GM10266 (cell line): Measurements from ENCODE around the gene GPR156.
A peak's percentile ranks its signal among the peaks of the same experiment; 100 is the strongest.

Experiments used
- DNase-seq: peaks from one replicate; pipeline ENCODE4 v3.0.0; 2012; ENCODE audit errors: extremely low spot score
- TF ChIP-seq, protein P1 (sequence below): IDR thresholded peaks from 2 replicates; pipeline ENCODE4 v1.5.1; 2012; ENCODE audit warnings: mild to moderate bottlenecking, low read depth; ENCODE audit not compliant: control insufficient read depth, insufficient read depth; ENCODE audit errors: missing control alignments

GPR156 gene

DNA sequence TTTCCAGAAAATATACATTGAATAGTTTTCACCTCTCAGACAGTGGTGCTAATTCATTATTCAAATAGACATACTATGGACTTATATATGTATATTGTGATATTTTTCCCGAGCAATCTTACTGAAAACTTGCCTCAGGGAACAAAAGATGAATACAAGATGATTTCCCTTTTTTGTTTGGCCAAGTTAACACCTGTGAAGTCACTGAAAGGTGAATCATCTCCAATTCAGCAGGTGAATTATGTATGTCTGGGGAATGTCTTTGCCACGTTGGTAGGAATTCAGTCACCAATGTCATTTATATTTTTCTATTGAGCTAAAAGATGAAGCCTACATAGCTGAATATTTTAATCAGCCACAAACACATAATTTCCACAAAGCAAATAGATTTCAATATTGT, 88.2 kb downstream of the GPR156 start:
- TF ChIP-seq, protein P1, sequence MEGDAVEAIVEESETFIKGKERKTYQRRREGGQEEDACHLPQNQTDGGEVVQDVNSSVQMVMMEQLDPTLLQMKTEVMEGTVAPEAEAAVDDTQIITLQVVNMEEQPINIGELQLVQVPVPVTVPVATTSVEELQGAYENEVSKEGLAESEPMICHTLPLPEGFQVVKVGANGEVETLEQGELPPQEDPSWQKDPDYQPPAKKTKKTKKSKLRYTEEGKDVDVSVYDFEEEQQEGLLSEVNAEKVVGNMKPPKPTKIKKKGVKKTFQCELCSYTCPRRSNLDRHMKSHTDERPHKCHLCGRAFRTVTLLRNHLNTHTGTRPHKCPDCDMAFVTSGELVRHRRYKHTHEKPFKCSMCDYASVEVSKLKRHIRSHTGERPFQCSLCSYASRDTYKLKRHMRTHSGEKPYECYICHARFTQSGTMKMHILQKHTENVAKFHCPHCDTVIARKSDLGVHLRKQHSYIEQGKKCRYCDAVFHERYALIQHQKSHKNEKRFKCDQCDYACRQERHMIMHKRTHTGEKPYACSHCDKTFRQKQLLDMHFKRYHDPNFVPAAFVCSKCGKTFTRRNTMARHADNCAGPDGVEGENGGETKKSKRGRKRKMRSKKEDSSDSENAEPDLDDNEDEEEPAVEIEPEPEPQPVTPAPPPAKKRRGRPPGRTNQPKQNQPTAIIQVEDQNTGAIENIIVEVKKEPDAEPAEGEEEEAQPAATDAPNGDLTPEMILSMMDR = no peak
- no peak for DNase-seq

DNA sequence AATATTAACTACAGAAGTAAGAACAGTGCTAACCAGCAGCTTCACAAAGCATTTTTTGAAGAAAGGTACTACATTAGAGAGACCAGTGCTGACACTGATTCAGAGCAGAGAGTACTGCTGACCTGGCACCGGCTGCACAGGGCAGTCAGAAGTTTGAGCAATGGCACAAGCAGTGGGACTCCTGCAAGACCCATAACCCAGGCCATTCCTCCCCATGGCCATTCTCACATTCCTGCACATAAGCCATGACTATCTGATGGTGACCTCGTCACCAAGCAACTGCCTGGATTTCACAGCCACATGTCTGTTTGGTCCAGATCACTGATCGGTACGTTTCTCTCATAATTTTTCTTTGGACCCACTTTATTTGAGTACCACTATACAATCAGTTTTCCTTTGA, 88.7 kb downstream of the GPR156 start:
- DNase-seq = no peak
- TF ChIP-seq, protein P1 = no peak

DNA sequence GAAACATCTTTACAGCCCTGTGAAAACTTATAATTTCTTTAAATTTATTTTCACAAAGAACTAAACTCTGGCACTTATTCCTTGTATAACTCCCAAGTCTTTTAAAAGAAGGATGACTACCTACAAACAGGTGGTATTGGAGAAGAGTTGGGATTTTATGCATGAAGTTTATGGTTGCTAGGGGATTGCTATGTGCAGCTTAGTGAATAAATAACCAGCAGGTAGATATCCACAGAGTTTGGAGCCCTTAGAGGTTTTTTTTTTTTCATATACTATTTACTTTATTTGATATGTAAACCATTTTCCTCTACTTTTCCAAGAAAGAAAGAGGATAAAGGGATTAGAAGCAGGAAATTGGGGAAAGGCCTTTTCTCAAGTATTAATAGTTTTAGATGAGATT, 91.5 kb downstream of the GPR156 start:
- no peak for DNase-seq

DNA sequence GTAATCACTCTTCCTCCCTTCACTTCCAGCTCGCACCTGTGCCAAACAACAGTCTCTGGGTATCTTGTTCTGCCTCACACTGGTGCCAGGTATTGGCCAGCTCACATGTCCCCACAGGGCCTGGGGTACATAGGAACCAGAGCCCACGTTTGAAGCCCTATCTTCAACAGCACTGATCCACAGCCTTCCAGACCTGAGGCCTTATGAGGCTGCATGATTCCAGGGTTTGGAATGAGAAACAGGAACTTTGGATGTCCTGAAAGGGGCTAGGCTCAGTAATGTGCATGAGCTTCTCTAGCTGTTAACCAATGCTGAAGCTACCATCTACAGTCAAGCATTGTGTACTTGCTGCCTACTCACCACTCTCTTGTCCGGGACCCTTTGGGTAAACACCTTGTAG, 92.4 kb downstream of the GPR156 start:
- no peak for DNase-seq
- TF ChIP-seq, protein P1 = no peak

More for the DNA sequence above, 91.5 kb downstream of the GPR156 start:
- TF ChIP-seq, protein P1 = no peak

DNA sequence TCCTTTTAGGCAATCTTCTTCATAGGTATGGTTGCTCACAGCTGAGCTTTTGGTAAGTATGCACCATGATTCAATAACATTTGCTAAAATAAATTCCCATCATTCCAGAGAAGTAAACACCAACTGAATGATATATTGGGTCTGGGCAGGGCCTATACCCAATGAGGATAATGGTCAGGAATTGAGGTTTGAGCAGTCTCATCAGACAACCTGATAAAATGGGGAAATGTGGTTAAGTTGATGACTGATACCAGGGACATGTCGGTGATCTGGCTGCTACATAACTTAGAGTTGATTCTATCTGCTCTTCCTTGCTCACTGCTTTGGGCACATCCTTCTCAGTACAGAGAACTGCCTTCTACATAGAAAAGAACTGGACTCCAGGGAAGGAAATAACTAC, 92.9 kb downstream of the GPR156 start:
- TF ChIP-seq, protein P1 = no peak
- DNase-seq = no peak

DNA sequence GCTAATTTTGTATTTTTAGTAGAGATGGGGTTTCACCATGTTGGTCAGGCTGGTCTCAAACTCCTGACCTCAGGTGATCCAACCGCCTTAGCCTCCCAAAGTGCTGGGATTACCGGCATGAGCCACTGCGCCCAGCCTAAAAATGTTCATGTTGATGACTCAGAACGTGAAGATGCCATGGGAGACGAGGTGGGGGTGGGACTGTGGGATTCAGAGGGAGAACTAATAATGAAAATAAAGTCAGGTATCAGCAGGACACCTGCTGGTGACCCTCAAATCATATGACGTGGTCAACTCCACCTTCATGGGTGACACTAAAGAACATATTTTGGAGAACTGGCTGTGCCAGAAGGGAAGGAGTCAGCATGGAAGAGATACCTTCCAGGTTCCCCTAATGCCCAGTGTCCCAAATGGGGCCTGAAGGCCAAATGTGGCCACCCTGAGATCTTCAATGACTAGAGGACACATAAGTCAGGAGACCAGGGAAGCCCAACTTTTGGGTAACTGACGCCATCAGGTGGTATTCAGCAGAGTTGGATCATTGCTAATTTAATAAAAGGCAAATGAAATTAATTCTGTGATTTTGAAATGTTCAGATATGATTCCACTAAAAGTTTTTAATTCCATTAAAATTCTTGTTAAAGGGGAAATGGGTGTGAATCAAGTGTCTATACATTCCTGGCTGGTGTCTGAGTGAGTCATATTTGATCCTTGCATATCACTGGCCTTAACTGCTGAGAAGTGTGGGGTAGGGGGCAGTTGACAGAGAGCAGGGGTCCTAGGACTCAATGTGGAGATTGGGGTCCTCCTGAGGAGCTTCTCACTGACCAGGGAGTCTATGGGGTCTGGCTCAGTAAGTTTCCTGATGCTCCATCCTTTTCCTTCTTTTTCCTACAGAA, 102.2 kb downstream of the GPR156 start:
- DNase-seq = peak; percentile 18

DNA sequence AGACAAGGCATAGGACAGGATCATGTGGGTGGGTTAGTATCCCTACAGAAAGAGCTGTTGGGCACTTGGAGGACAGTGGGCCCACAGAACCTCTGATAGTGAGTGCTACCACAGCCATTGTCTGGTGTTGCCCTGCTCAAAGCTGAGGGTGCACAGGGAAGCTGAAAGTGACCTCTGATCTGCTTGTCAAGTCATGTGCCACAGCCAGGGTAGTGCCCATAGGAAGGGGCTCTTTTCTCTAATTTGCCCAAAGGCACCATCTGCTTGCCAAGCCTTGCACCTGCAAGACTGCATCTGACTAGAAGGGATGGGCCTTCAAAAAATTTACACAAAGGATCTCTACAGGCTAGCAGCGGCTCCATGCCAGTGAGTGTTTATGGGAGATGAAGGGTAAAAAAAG, 103.4 kb downstream of the GPR156 start:
- TF ChIP-seq, protein P1 = no peak
- DNase-seq = no peak

More for the DNA sequence above, 102.2 kb downstream of the GPR156 start:
- TF ChIP-seq, protein P1 = peak; percentile 47
